KMS-11 (cell line): Measurements from ENCODE around the gene FOXL3.

Experiments used
- H2AFZ ChIP-seq: fragments of 200-600 bp; sonication (generic); 2 replicates; pipeline ENCODE4 v1.6.1; 2016; ENCODE audit warnings: antibody characterized with exemption, mixed run types, low read depth
- H3K27ac ChIP-seq: fragments of 200-600 bp; sonication (generic); 2 replicates; pipeline ENCODE4 v1.6.1; 2016; ENCODE audit warnings: mild to moderate bottlenecking, mixed run types
- H3K27me3 ChIP-seq: fragments of 200-600 bp; sonication (generic); 2 replicates; pipeline ENCODE4 v1.6.1; 2017; ENCODE audit warnings: mild to moderate bottlenecking, low read depth, mixed run types, moderate library complexity; ENCODE audit not compliant: insufficient read depth
- H3K36me3 ChIP-seq: fragments of 200-600 bp; sonication (generic); 2 replicates; pipeline ENCODE4 v1.6.1; 2017; ENCODE audit warnings: mild to moderate bottlenecking, mixed run types; ENCODE audit not compliant: insufficient read depth
- H3K4me1 ChIP-seq: fragments of 200-600 bp; sonication (generic); 2 replicates; pipeline ENCODE4 v1.6.1; 2016; ENCODE audit warnings: mild to moderate bottlenecking, low read depth, mixed run types; ENCODE audit not compliant: poor library complexity, severe bottlenecking
- H3K4me2 ChIP-seq: fragments of 200-600 bp; sonication (generic); 2 replicates; pipeline ENCODE4 v1.7.0; 2016; ENCODE audit warnings: mild to moderate bottlenecking, mixed run types
- H3K4me3 ChIP-seq: fragments of 200-600 bp; sonication (generic); IDR thresholded peaks from 2 replicates; pipeline ENCODE4 v1.6.1; 2017; ENCODE audit warnings: low read depth, low read length, mixed read lengths; ENCODE audit not compliant: insufficient read depth
- H3K79me2 ChIP-seq: fragments of 200-600 bp; sonication (generic); 2 replicates; pipeline ENCODE4 v1.6.1; 2016; ENCODE audit warnings: low read depth, mixed run types; ENCODE audit not compliant: insufficient read depth
- H3K9ac ChIP-seq: fragments of 200-600 bp; sonication (generic); 2 replicates; pipeline ENCODE4 v1.6.1; 2016; ENCODE audit warnings: mild to moderate bottlenecking, mixed run types
- H4K20me1 ChIP-seq: fragments of 200-600 bp; sonication (generic); 2 replicates; pipeline ENCODE4 v1.6.1; 2016; ENCODE audit warnings: mild to moderate bottlenecking, mixed run types; ENCODE audit not compliant: insufficient read depth
- TF ChIP-seq, protein P1 (sequence below): fragments of 200-600 bp; sonication (generic); conservative IDR thresholded peaks from 2 replicates; pipeline ENCODE4 v1.6.1; 2017; ENCODE audit warnings: low read depth, mild to moderate bottlenecking, antibody characterized with exemption, low read length, moderate library complexity, mixed read lengths

The FOXL3 gene

DNA sequence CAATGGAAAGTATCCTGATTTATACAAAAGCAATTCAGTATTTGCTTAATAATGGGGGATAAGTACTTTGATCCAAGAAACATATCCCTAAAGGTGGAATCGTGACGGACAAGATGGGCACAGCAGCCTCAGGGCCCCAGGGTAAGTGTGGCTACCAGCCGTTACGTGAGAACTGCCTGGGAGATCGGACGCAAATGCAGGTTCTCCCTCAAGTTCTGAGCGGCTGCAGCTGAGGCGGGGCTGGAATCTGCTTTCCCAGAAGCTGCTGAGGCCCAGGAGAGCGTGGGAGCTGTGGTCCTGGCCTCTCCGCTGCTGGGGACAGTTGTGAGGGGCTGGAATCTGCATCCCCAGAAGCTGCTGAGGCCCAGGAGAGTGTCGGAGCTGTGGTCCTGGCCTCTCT lies 13.5 kb downstream of the FOXL3 start:
- H4K20me1 ChIP-seq: no peaks in the 10 kb centered on the region
- H3K4me1 ChIP-seq: no peaks in the 10 kb centered on the region
- no peak overlapping the region for H2AFZ ChIP-seq
- no peak overlapping the region for H3K4me3 ChIP-seq
- H3K9ac ChIP-seq: no peak overlapping the region
- H3K36me3 ChIP-seq: no peaks in the 10 kb centered on the region
- H3K79me2 ChIP-seq: no peaks in the 10 kb centered on the region
- H3K4me2 ChIP-seq: no peak overlapping the region
- H3K27me3 ChIP-seq: peaks cover 19% of the 10 kb centered on the region; the same call in 1 of the 2 replicates
- H3K27ac ChIP-seq: no peak overlapping the region
- TF ChIP-seq, protein P1, sequence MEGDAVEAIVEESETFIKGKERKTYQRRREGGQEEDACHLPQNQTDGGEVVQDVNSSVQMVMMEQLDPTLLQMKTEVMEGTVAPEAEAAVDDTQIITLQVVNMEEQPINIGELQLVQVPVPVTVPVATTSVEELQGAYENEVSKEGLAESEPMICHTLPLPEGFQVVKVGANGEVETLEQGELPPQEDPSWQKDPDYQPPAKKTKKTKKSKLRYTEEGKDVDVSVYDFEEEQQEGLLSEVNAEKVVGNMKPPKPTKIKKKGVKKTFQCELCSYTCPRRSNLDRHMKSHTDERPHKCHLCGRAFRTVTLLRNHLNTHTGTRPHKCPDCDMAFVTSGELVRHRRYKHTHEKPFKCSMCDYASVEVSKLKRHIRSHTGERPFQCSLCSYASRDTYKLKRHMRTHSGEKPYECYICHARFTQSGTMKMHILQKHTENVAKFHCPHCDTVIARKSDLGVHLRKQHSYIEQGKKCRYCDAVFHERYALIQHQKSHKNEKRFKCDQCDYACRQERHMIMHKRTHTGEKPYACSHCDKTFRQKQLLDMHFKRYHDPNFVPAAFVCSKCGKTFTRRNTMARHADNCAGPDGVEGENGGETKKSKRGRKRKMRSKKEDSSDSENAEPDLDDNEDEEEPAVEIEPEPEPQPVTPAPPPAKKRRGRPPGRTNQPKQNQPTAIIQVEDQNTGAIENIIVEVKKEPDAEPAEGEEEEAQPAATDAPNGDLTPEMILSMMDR: no peak

DNA sequence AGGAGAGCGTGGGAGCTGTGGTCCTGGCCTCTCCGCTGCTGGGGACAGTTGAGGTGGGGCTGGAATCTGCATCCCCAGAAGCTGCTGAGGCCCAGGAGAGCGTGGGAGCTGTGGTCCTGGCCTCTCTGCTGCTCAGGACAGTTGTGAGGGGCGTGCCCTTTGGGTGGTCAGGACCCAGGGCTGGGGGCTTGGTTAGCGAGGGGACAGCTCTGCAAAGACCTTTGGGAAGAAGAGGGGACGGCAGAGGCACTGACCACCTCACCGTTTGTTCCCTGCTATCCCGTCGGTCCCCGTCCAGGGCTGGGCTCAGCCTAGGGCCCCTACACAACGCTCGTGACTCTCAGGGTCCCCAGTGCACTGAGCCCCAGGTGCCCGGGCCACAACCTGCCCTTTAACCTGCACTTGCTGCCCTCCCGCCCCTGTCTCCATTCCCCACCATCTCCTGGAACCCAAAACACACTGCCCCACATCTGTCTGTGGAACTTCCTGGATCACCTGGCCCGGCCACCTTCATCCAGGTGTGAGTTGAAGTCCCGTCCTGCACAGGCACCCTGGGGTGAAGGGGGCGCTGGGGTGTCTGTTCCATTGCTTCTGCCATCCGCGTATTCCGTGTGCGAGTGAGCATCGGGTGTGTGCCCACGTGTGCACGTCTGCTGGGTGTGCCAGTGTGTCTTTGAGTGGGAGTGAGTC lies 14.1 kb downstream of the FOXL3 start:
- H3K9ac ChIP-seq: no peak overlapping the region
- H2AFZ ChIP-seq: no peak overlapping the region
- TF ChIP-seq, protein P1: no peak

DNA sequence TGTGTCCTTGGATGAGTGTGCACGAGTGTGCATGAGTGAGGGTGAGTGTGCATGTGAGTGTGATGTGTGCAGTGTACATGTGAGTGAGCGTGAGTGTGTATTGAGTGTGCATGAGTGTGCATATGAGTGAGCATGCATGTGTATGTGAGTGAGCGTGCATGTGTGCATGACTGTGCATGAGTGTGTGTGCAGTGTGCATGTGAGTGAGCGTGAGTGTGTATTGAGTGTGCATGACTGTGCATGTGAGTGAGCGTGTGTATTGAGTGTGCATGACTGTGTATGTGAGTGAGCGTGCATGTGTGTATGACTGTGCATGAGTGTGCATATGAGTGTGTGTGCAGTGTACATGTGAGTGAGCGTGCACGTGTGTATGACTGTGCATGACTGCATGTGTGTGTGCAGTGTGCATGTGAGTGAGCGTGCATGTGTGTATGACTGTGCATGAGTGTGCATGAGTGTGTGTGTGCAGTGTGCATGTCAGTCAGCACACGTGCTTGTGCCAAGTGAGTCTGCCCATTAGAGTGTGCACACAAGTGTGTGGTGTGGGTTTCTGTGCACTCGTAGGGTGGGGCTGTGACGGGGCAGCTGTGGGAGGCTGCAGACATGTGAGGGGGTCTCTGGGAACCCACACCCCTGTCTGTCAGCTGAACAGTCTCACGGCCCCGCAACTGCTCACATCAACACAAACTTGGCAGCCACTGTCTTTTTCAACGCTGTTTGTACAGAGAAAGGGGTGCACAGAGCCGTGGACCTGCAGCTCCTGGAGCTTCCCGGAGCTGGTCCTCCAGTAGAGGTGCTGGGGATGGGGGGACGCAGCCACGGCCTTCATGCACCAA lies 14.8 kb downstream of the FOXL3 start:
- H3K4me1 ChIP-seq: no peaks in the 10 kb centered on the region
- TF ChIP-seq, protein P1: no peak
- H2AFZ ChIP-seq: no peak overlapping the region
- H3K4me3 ChIP-seq: no peak overlapping the region
- no peak overlapping the region for H3K9ac ChIP-seq
- H4K20me1 ChIP-seq: no peaks in the 10 kb centered on the region
- H3K79me2 ChIP-seq: no peaks in the 10 kb centered on the region
- H3K4me2 ChIP-seq: no peak overlapping the region
- no peaks in the 10 kb centered on the region for H3K36me3 ChIP-seq
- no peak overlapping the region for H3K27ac ChIP-seq
- H3K27me3 ChIP-seq: peaks cover 22% of the 10 kb centered on the region

More for the DNA sequence above, 14.1 kb downstream of the FOXL3 start:
- Histone ChIP-seq H4K20me1 (no peaks in the 10 kb centered on the region), H3K36me3 (no peaks in the 10 kb centered on the region), H3K4me3 (no peak overlapping the region), H3K27ac (no peak overlapping the region), H3K4me1 (no peaks in the 10 kb centered on the region), H3K4me2 (no peak overlapping the region), H3K79me2 (no peaks in the 10 kb centered on the region), H3K27me3 (peaks cover 18% of the 10 kb centered on the region)

DNA sequence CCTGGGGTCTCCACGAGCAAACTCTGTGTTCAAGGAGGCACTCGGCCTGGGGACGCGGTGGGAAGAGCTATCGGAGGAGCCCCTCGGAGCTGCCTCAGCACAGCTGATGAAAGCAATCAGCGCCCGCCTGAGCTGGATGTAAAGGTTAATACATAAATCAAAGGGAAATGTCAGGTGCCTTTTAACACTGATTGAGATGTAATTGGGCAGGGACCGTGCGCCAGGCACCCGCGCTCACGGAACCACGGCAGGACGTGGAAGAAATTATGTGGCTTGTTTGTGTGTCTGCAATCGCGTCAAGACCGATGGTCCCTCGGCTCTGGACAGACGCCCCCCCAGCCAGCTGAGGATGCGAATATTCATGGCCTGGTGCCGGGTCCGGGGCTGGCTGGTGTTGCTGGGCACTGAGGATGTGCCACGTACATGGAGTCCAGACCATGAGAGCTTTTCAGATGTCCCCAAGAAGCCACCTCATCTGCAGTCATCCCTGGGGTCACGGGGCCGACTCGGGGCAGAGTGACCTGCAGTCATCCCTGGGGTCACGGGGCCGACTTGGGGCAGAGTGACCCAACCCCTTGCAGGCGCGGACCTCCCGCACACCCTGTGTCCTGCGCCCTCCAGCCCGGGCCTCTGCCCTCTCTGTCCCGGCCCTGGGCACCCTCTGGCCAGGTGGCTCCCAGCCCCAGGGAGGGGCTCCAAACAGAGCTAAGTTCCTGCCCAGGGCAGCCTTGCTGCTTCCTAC lies 15.6 kb downstream of the FOXL3 start:
- no peaks in the 10 kb centered on the region for H3K4me1 ChIP-seq
- H3K9ac ChIP-seq: no peak overlapping the region
- peaks cover 27% of the 10 kb centered on the region for H3K27me3 ChIP-seq
- H2AFZ ChIP-seq: no peak overlapping the region
- no peaks in the 10 kb centered on the region for H4K20me1 ChIP-seq
- no peaks in the 10 kb centered on the region for H3K79me2 ChIP-seq
- no peaks in the 10 kb centered on the region for H3K36me3 ChIP-seq
- TF ChIP-seq, protein P1: no peak
- H3K27ac ChIP-seq: no peak overlapping the region
- H3K4me2 ChIP-seq: no peak overlapping the region
- no peak overlapping the region for H3K4me3 ChIP-seq
